ENCODE results near the gene MPRIP.

Gene MPRIP

DNA sequence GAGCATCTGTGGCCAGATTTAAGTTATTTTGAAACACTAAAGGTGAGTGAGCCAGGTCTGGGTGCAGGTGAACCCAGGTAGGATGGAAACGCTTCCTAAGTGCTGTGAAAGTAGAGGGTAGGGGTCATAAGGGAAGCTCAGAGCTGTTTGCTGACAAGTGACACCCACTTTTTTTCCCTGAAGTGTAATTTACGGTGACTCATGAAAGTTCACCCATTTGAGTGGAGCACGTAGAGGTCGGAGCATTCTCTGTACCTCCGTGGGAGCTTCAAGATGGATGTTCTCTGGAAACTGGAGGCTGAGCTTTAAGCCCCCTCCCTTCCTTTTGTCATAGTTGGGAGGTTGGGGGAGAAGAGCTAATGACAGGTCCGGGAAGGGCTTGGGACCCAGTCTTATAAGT, 44.3 kb downstream of the MPRIP start:
- DNase-seq (ENCODE audit: low read depth), result no peak

DNA sequence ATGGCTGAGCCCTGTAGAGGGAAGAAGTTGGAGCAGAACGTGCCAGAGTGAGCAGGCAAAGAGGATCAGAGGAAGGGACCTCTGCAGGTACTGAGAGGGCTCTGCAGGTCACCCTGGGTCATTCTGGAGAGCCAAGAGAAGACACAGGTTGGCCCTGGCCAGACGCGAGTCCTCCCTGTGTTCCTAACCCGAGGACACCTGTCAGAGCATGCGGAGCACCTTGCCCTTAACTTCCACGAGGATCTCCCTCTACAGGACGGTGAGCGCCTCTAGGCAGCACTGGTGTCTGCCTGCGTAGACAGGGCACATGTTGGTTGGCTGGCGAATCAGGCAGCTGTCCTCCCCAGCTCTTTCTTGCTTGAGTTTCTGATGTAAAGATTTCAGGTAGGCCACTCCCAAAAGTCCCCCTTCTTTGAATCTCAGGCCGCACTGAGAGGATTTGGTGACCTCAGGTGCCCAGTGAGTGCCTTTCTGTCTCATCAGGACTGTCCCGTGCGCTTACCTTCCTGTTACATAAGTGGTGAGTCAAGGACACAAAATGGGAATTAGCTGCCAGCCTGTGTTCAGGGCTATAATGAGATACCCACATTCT, 45.3 kb downstream of the MPRIP start:
- DNase-seq (ENCODE audit: low read depth), result no peak

DNA sequence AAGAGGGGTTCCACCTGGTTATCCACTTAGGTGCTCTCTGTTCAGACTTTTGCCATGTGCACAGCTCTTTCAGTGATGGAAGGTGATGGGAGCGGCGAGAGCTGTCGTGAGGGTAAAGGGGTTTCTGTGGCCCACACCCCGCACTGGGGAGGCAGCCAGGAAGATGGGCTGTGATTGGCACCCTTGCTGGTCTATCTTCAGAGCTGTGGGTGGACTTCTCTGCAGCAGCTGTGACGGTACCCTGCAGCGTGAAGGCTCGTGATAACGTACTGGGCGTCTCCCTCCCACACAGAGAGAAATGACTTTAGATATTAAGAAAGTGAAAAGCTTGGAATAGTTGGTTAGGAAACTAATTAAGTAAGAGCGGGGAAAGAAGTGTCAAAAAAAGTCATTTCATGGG, 45.8 kb downstream of the MPRIP start:
- DNase-seq (ENCODE audit: low read depth), result no peak

DNA sequence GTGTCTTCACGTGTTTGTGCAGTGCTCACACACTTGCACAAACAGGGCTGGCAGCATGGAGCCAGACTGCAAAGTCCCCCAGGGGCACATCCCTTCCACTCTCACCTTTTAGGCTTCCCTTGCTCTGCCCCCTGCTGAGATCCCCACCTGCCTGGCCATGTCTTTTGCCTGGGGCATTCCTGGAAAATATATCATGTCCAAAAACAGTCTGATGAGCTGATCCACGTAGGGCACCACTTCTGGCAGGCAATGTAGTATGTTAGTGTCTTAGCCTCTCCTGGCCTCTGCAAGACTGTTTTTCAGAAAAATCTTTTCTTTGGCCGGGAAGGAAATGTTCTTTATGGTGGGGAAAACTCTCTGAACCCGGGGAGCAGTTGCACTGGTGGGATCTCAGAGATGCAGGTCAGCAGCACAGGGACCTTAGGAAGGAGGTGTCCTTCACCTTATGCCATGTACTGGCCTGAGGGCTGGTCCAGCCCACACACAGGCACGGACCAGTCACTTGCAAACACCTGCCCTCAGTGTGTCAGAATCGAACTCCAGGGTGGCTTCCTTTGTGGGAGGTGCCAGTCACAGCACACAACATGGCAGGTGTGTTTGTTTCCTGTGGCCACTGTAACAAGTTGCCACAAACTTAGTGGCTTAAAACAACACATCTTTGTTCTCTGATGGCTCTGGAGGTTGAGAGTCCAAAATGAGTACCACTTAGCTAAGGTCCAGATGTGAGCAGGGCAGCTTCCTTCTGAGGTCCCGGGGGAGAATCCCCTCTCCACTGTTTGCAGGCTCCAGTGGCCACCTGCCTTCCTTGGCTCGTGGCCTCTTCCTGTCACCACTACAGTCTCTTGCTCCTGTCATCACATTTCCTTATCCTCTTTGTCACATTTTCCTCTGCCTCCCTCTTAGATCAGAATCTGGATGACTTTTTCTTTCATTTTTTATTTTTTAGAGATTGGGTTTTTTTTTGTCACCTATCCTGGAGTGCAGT, 46.6 kb downstream of the MPRIP start:
- DNase-seq (ENCODE audit: low read depth), result no peak

DNA sequence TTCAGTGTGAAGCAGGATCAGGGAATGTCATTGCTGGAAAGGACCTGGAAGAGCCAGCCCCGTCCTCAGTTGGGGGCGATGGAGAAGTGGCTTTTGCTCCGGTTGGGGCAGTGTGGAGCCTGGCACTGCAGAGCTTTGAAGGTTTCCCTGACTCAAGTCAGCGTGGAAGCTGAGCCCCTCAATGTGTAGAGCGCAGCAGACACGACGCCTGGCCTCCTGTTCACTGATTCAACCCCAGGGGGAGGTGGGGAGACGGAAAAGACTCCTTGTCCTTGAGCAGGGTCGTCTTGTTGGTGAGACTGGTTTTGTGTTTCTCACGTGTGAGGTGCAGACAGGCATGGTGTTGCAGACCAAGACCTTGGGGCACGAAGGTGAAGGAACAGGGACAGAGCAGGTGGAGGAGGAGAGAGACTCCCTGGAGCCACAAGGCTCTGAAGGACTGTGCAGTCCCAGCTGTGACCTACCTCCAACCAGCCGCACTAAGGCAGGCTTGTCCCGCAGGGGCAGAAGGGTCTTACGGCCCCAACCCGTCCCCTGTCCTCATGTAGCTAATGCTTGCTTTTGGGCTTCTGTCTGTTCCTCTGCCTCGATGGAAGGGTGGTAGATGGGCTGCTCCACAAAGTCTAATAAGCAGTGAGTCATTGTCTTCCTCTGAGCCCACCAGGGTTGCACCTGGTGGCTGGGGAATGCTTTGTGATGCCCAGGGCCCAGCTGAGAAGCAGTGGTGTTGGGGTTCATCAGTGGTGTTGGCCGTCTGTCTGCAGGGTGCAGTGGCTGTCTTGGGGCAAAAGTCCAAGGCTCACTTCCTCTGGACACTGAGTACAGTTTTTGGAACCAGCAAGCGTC, 47.8 kb downstream of the MPRIP start:
- no peak for DNase-seq (ENCODE audit: low read depth)

DNA sequence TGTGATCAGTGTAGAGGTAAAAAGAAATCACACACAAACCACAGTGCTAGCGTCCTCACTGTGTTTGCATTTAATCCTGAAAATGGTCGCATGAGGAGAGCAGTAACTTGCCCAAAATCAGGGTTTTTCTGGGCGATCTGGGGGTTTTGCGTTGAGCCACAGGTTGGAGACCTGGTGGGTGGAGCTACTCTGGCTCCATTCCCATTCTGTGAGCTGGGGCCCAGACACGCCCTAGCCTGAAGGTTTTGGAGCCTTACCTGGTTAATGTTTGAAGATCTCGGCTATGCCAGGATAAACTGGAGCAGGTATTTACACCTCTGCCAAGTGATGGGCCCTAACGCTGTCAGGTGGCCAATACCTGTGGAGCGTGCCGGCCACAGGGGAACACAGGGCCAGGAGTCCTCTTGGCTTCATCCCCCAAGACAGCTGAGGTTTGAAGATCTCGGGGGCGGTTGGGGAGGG, 48.4 kb downstream of the MPRIP start:
- no peak for DNase-seq (ENCODE audit: low read depth)

DNA sequence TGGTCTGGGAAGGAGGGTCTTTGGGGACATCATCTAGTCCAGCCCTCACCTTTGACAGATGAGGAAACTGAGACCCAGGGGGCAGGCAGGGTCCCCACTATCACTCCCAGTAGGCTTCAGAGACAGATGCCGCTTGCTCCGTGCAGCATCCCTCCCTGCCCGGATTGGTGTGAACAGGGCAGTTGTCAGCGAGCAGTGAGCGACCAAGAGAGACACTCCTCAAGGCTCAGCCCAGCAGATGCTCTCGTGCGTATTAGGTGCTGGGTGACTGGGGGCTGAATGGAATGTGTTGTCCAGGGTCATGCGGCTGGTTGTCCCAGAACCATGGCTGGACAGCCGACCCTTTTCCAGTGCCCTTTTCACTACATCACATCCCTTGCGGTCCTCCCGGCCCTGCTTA, 49.0 kb downstream of the MPRIP start:
- DNase-seq (ENCODE audit: low read depth), result no peak

DNA sequence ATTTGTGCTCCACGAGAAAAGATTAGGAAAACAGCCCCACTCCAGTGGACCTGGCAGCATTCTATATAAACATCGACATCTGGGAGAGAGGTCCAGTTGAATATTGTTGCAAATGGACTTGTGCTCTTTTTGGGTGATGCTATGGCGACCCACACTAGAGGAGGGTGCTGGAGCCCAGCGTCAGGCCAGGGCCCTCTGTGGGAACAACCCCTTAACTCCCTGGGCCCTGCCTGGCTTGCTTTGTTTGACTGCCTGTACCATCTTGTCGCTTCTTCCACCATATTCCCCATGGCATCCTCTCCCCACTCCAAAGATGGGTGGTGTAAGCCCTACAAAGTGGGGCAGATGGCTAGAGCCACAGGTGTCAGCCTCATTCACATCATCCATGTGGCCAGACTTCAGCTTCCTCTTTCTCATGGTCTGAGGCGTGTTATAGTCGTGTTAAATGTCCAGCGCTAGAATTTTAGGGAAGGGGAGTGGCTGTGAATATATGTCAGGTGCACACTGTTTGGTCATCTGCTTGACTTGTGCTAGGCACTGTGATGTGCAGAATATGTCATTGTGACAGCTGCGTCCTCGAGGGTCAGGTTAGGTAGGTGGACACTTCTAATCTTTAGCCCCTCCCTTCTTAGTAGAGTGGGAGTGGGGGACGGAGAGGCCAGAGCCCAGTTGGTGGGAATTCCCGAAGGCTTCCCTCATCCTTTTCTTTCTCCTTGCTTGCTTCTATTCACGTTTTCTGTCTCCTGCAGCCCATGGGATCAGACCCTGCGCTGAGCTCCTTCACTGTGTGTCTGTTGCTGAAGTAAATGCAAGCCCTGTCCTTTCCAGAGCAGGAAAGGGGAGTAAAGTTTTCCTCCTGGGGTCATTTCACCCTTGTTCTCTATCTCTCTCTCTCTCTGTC, 49.8 kb downstream of the MPRIP start:
- no peak for DNase-seq (ENCODE audit: low read depth)

DNA sequence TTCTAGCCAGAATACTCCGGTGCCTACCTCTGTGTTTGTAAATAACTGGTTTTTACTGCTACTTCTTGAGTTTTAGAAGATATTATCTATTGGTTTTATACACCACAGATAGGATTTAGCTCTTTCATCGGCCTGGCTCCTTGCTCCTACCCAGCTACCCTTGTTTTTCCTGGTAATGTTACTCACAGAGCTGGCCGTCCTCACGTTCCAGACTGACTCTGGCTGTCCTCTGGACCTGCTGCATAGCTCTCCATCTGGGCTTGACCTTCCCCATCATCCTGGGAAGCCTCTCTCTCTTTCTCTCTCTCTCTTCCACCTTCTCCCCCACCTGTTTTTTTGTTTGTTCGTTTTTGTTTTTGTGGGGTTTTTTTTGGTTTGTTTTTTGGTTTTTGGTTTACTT, 51.5 kb downstream of the MPRIP start:
- no peak for DNase-seq (ENCODE audit: low read depth)

DNA sequence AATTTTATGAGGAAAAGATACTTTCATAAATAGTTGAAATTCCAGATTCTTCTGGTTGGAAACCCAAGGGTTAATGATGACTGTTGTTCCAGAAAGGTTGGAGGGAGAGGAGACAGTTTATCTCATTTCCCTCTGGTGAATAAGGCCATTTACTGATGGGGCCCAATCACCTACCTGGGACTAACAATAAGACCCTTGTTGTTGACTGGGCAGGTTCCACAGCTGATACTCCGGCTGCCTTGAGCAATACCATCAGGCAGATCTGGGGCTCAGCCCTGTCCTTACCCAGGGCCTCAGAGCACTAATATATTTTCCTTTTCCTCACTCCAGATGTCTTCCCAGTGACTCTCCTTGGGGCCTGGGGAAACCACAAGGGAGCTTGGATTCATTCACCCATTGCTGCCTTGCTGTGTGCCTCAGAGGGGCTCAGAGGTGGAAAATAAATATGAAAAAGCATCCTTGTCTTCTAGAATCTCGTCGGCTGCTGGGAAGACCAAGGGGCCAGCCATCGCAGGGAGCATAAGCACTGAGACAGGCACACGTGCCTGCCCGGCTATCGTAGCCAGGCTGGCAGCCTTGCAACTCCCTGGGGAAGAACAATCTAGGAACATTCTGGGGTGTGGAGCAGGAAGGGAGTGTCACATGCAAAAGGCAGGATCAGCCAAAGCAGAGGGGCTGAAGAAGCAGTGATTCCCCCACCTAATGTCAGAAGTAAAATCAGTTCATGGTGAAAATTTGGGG, 54.4 kb downstream of the MPRIP start:
- DNase-seq (ENCODE audit: low read depth), result no peak

DNA sequence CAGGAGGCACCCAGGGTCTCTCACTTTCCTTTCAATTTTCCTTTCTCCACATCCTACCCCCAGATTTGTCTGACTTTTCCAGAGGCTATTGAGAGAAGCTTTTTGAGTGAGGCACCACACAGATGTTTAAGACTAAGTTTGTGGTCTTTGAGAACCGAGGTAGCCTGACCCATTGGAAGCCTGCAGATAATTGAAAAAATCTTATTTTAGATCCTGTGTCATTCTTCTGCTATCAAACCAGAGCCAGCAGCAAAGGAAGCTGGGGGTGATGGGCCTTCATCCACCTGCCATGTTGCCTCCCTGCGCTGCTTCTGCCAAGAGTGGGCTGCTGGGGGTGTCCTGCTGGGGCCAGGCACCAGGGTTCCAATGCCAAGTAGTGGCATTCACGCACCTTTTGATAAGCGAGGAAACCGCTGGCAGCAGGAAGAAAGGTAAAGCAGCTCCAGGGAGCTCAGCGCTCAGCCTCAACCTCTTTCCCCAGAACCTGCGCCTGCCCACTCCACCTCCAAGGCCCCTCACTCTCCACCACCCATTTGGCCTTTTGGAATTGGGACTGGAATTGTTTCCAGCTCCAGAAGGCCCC, 55.6 kb downstream of the MPRIP start:
- DNase-seq (ENCODE audit: low read depth), result no peak

DNA sequence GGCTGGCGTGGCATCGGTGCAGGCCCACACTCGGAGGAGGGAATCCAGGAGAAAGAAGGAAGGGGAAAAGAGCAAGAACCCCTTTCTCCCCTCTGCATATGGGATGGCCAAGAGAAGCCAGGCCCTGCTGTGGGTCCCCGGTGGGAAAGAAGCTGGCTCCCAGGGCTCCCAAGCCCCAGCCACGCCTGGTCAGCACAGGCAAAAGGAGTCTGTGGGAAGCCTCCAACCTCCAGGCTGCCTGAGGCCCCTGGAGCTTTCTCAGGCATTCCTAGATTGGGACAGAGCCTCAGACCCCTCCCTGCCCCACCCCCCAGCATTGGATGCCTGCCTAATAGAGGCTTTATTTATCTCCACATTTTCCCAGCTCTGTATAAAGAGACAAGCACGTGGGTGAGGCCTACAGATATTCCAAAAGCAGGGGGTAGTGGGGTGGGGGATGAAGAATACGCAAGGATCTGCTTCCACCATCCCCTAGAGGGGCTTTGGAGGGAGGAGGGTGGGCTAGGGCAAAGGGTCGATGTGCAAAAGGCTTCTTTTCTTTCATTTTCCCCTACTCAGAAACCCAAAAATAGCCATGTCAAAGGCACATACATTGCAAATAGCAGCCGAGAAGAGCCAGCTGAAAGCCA, 56.4 kb downstream of the MPRIP start:
- DNase-seq (ENCODE audit: low read depth), result no peak

DNA sequence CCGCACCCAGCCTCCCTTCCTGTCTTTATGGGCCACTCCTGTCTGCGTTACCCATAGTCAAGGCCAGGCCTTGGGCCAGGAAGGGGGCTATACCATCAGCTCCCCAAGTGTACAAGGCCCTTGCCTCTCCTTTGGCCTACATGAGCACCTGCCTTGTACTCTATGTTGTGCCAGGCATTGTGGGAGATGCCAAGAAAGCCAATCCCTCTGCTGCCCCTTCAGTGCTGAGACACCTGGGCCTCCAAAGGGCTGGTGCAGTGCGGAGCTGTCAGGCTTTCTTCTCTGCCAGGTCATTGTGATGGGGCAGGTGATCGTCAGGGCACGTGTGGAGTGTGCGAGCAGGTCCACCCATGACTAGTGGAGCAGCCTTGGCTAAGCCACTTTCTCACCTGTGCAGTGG, 59.9 kb downstream of the MPRIP start:
- no peak for DNase-seq (ENCODE audit: low read depth)

DNA sequence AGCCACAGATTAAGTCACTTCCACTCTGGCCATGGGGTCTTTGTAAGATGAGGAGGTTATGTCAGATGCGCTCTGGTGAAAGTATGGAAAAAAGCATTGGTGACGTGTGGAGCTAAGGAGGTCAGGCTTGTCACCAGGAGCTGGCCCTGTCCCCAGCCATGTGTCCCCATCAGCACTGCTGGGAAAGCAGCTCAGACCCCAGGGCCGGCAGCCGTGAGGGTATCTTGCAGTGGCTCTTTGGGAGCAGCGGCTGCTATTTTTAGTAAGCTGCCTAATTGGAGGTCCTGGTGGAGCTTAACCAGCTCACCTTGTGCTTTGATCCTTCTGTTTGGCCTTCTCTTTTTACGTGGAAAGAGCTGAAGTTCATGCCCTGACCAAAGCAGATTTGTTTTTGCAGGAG, 60.9 kb downstream of the MPRIP start:
- DNase-seq (ENCODE audit: low read depth), result no peak

DNA sequence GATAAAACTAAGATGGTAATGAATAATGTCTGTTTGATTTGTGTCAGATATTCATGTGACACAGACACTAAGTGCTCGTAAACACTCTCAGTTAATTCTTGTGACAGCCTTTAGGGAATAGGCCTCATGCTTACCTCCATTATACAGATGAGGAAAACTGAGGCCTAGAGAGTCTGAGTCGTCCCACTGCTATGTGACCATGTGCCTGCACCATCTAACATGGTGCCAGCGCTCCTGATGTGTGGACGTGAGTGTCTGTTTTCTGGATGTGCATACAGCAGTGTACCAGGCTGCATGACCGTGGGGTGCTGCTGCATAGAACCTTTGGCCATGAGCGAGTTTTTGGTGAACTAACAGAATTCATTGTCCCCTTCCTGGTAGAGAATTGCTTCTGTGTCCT, 61.8 kb downstream of the MPRIP start:
- DNase-seq (ENCODE audit: low read depth), result no peak

DNA sequence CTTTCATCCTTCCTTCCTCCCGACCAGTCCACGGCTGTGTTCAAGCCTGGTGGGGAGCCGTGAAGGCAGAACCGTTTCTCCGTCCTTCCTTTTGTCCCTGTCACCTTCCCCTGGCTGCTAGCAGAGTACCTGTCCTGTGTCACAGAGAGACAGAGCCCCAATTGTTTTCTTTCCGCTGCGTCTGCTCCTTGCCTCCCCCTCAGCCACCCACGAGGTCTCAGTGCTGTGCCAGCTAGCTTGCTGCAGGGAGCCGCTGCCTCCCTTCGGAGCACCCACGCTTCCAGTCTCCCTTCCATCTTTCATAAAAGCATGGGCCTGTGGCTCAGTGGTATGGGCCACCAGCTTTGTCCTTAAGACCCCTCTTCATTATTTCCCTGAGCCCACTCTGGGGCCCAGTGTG, 62.2 kb downstream of the MPRIP start:
- no peak for DNase-seq (ENCODE audit: low read depth)

DNA sequence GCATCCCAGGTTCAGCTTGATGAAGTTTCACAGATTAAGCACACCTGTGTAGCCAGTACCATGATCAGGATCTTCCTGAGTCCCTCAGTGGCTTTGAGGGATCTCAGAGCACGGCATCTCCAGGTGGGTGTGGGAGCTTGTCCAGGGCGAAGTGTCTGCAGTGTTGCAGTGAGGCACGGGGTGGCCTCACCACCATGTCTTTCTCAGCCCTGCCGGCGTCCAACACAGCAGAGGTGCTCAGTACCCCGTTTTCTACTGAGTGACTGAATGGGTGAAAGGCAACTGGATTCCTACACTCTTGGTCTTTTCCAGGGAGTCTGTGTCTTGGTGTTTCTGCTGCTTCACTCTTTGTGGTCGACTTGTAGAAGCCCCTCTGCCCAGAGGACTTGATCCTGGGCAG, 63.7 kb downstream of the MPRIP start:
- DNase-seq (ENCODE audit: low read depth), result no peak

DNA sequence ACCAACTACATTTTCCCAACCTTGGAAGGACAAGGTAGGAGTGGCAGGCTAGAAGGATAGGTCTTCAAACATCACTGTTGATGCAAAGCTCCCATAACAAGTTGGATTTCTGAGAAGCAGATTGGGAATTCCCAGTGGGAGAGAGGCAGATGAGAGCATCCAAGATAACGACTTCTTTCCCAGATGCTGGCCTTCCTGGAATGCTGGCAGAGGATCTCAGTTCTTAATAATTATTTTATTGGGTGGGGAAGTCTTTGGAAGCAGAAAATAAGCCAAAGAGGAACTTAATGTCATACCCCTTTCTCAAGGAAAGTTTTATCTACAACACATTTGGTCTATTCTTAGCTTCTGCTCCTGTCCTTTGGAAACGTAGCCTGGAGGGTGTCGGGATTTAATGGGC, 64.5 kb downstream of the MPRIP start:
- no peak for DNase-seq (ENCODE audit: low read depth)

DNA sequence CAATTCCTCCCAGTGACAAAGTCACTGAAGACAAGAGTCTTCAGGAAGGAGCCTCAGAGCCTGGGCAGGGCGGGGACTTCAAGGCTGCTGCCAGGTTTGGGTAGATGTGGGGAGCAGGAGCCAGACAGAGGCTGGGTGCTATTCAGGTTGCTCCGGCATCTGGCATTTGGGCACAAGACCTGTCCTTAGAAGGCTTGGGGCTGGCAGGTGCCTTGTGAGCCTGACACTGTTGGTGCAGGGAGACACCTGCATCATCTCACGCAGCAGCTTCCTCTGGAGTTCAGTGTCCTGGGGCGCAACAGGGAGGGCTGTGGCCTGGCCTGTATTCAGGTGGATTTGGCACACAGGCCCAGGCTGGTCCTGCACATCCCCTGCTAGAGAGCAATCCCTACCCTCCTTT, 65.0 kb downstream of the MPRIP start:
- no peak for DNase-seq (ENCODE audit: low read depth)

DNA sequence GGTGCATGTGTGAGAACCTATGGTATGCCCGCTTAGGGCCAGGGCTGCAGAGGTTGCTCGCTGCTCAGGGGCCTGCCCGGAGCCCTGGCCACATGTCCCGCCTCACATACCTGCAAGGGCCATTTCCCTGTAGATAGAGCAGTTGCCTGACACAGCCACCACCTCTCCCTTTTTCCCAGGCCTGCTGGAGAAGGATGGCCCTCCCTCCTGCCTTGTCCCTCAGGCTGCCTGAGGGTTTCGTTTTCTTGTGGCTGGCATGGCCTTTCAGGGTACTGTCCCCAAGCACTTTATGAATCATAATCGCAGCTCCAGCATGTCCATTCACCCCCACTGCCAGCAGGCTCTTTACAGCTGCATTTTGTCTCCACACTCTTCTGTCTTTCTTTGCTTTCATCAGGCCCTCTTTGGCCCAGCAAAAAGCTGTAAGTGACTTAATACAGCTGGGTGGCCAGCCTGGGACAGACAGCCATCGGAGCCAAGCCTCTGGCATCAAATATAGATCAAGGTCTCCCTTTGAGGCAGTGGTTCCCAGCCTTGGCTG, 65.7 kb downstream of the MPRIP start:
- DNase-seq (ENCODE audit: low read depth), result no peak

All from HS-27A (cell line).